Fibroblast of the aortic adventitia (primary cell): ENCODE measurements around the gene C10orf105. TPM values are rescaled to one million over a fixed set of nuclear protein-coding genes. Genes with fewer than 3 reads are reported as not detected.

Experiments used
- DNase-seq: peaks from one replicate; pipeline ENCODE4 v3.0.0-alpha.2; 2010; ENCODE audit warnings: low read depth
- H3K4me3 ChIP-seq: 2 replicates; pipeline ENCODE4 v1.5.1; 2011; ENCODE audit warnings: low read depth, mild to moderate bottlenecking, control low read depth, low read length, moderate library complexity
- total RNA-seq: library from RNA; depleted of rRNA; stranded (reverse); fragments of >200 nt; gene quantifications from 2 replicates; pipeline ENCODE4 v1.2.3, GENCODE V29; 2012; ENCODE audit warnings: low replicate concordance
- TF ChIP-seq, protein P1 (sequence below): IDR thresholded peaks from 2 replicates; pipeline ENCODE4 v1.5.1; 2011; ENCODE audit warnings: mild to moderate bottlenecking, low read length, control low read depth, inconsistent platforms; ENCODE audit not compliant: insufficient read depth

The C10orf105 gene
- total RNA-seq, 1 donor = under 0.01 TPM

DNA sequence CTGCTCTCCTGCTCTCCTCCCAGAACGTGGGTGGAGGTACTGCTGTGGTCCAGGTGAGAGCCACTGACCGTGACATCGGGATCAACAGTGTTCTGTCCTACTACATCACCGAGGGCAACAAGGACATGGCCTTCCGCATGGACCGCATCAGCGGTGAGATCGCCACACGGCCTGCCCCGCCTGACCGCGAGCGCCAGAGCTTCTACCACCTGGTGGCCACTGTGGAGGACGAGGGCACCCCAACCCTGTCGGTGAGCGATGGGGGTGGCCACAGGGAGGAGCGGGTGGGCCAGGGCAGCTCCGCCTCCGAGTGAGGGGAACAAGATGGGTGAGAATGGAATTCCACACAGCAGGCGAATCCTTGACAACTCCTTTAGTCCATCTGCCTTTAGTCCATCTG lies 22.1 kb upstream of the C10orf105 start:
- no peak overlapping the region for H3K4me3 ChIP-seq
- DNase-seq = no peak
- TF ChIP-seq, protein P1, sequence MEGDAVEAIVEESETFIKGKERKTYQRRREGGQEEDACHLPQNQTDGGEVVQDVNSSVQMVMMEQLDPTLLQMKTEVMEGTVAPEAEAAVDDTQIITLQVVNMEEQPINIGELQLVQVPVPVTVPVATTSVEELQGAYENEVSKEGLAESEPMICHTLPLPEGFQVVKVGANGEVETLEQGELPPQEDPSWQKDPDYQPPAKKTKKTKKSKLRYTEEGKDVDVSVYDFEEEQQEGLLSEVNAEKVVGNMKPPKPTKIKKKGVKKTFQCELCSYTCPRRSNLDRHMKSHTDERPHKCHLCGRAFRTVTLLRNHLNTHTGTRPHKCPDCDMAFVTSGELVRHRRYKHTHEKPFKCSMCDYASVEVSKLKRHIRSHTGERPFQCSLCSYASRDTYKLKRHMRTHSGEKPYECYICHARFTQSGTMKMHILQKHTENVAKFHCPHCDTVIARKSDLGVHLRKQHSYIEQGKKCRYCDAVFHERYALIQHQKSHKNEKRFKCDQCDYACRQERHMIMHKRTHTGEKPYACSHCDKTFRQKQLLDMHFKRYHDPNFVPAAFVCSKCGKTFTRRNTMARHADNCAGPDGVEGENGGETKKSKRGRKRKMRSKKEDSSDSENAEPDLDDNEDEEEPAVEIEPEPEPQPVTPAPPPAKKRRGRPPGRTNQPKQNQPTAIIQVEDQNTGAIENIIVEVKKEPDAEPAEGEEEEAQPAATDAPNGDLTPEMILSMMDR = no peak

DNA sequence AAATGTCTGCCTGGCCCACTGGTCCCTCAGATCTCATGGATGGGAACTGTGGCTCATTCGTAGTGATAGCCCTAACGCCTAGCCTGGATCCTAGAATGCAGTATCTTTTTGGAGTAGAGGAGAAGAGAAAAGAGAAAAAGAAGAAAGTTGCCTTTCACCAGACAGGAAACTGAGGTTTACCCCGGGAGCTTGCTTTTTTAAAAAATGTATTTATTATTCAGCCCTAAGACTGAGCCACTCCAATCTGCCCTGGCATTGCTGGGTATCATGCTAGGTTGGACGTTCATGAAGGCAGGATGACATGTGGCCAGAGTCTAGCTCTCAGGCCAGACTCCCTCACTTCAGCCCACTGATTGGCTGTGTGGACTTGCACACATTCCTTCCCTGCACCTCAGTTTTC lies 21.5 kb upstream of the C10orf105 start:
- no peak for DNase-seq
- H3K4me3 ChIP-seq = no peak overlapping the region
- TF ChIP-seq, protein P1 = no peak

DNA sequence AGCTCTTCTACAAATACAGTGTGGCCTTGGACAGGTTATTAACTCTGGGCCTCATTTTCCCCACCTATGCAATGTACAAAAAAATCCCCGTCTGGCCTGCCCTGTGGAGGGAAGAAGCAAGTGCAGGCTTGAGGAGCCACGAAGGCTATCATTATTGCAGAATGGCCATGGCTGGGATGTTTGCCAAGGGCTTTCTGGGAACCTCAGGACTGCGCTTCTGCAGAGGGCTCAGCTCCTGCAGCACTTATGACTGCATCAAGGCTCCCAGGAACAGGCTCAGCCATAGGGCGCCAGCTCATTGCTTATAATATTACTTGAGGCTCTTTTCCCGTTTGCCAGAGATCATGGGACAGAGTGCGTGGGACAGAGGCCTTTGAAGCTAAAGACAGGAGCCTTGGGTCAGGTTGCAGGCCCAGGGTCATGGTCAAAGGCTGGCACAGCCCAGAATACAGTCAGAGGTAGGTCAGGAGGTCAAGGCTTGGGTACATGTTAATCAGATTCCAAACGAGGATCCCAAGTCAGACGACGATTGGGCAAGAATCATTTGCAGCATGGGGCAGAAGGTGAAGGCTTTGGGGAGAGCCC lies 20.6 kb upstream of the C10orf105 start:
- DNase-seq = peak; percentile 82
- H3K4me3 ChIP-seq = no peak overlapping the region
- TF ChIP-seq, protein P1 = peak; percentile 41

DNA sequence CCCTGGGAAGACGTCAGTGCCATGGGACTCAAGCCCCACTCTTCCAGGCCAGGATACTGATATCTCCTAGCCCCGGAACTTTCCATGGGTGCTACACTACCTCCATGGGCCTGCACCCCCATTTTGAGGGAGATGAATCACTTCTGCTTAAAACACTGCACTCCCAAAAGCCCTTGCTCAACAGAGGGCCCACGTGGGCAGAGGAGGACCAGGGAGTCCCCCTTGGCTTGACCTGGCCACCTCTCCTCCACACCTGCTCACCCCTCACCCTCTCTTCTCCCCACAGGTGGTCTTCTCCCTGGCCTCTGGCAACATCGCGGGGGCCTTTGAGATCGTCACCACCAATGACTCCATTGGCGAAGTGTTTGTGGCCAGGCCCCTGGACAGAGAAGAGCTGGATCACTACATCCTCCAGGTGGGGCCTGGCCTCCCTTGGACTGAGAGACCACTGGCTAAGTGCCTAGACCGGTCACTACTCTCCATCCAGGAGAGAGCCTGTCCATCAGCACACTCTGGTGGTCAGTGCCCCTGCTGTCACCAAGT lies 19.9 kb upstream of the C10orf105 start:
- DNase-seq = no peak
- no peak overlapping the region for H3K4me3 ChIP-seq
- TF ChIP-seq, protein P1 = no peak

DNA sequence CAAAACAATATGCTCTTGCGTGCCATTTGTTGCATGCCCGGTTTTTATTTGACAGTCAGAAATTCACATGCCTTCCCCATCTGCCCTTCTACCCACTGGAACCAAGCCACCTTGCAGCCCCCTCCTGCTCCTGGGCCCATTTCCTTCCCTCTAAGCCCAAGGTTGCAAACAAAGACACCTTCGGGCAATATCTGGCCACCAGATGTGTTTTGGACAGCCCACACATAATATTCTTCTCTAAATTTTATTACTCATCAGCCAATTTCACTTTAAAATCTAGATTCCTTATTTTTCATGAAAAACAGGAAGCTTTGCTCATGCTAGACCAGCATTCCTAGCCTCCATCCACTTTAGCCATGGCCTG lies 18.2 kb upstream of the C10orf105 start:
- DNase-seq = no peak
- no peak overlapping the region for H3K4me3 ChIP-seq
- TF ChIP-seq, protein P1 = no peak

DNA sequence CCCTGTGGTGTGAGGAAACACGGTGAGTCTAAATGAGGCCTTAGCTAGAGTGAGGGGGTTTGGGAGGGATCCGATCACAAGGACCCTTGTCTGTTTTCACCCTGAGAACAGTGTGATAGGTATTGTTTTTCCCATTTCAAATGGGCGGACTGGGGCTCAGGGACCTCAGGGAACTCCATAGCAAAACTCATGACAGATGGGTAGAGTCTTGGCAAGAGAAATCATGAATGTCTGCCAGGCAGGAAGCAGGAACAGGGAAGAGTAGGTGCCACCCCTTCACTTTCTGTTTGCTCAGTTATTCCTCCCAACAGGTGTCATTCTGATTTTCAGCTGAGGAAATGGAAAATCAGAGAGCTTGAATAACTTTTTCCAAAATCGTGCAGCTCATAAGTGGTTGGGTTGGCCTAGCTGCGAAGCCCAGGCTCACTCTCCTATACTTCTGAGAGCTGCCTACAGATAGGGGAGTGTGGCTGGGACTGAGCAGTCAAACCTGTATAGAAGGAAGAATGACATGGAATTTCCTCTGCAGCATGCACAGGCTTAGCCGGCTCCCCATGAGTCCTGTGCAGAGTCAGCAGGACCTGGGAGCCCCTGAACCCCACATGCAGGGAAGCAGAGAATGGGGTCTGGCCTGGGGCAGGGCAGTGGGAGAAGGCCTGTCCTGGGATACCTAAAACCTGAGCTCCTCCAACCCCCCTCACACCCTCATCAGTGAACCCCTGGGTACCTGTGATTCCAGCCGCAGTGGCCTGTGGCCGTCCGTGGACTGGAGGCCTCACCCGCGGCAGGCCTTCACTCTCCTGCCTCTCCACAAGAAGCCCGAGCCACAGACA lies 17.6 kb upstream of the C10orf105 start:
- H3K4me3 ChIP-seq = no peak overlapping the region
- no peak for DNase-seq
- TF ChIP-seq, protein P1 = no peak
